ENCODE results near the gene NCOA7.
"Not testable (repeated sequence)": the region's sequence is repeated elsewhere in the genome, so short reads cannot be mapped to it uniquely, and the experiment has no call there.

NCOA7 gene

GRCh38 chr6:125793280-125793679 lies 2.5 kb downstream of the NCOA7 start:
- Mint-ChIP-seq H3K4me3 (peak overlapping the region; percentile 93), H3K27ac (peak overlapping the region; percentile 84), H3K27me3 (no peaks in the 10 kb centered on the region), H3K9me3 (no peaks in the 10 kb centered on the region), H3K36me3 (ENCODE audit: low read depth) (peaks cover 12% of the 10 kb centered on the region), H3K4me1 (peaks cover 71% of the 10 kb centered on the region)
- ATAC-seq (no peak), DNase-seq (no peak)

- DNase-seq (no peak), ATAC-seq (peak; percentile 27)
- H3K4me1 Mint-ChIP-seq, result peaks cover 71% of the 10 kb centered on the region
- H3K36me3 Mint-ChIP-seq (ENCODE audit: low read depth), result peaks cover 14% of the 10 kb centered on the region
- H3K27me3 Mint-ChIP-seq, result no peaks in the 10 kb centered on the region
- no peaks in the 10 kb centered on the region for H3K9me3 Mint-ChIP-seq
- H3K4me3 Mint-ChIP-seq, result peak overlapping the region; percentile 93
- H3K27ac Mint-ChIP-seq, result peak overlapping the region; percentile 84
Observed at GRCh38 chr6:125793863-125794262, 3.1 kb downstream of the NCOA7 start.

- Mint-ChIP-seq H3K4me3 (peak overlapping the region; percentile 93), H3K27ac (peak overlapping the region; percentile 84), H3K4me1 (peaks cover 70% of the 10 kb centered on the region), H3K27me3 (no peaks in the 10 kb centered on the region), H3K9me3 (no peaks in the 10 kb centered on the region), H3K36me3 (ENCODE audit: low read depth) (peaks cover 19% of the 10 kb centered on the region)
- DNase-seq (no peak), ATAC-seq (no peak)
Observed at GRCh38 chr6:125794342-125795137, 3.8 kb downstream of the NCOA7 start.

GRCh38 chr6:125795301-125795700 lies 4.5 kb downstream of the NCOA7 start:
- no peak overlapping the region for H3K4me3 Mint-ChIP-seq
- no peak overlapping the region for H3K27ac Mint-ChIP-seq
- no peaks in the 10 kb centered on the region for H3K9me3 Mint-ChIP-seq
- H3K4me1 Mint-ChIP-seq, result peaks cover 67% of the 10 kb centered on the region
- peaks cover 19% of the 10 kb centered on the region for H3K36me3 Mint-ChIP-seq (ENCODE audit: low read depth)
- DNase-seq (no peak), ATAC-seq (no peak)
- no peaks in the 10 kb centered on the region for H3K27me3 Mint-ChIP-seq

GRCh38 chr6:125797120-125797885 lies 6.5 kb downstream of the NCOA7 start:
- peaks cover 63% of the 10 kb centered on the region for H3K4me1 Mint-ChIP-seq
- no peak for DNase-seq
- no peak for ATAC-seq
- H3K27me3 Mint-ChIP-seq, result no peaks in the 10 kb centered on the region
- H3K36me3 Mint-ChIP-seq (ENCODE audit: low read depth), result peaks cover 15% of the 10 kb centered on the region
- no peak overlapping the region for H3K4me3 Mint-ChIP-seq
- H3K9me3 Mint-ChIP-seq, result no peaks in the 10 kb centered on the region
- H3K27ac Mint-ChIP-seq, result no peak overlapping the region

- H3K36me3 Mint-ChIP-seq (ENCODE audit: low read depth), result peaks cover 18% of the 10 kb centered on the region
- no peak for DNase-seq
- H3K27ac Mint-ChIP-seq, result no peak overlapping the region
- no peaks in the 10 kb centered on the region for H3K9me3 Mint-ChIP-seq
- ATAC-seq, result no peak
- no peak overlapping the region for H3K4me3 Mint-ChIP-seq
- no peaks in the 10 kb centered on the region for H3K27me3 Mint-ChIP-seq
- H3K4me1 Mint-ChIP-seq, result peaks cover 63% of the 10 kb centered on the region
Observed at GRCh38 chr6:125797886-125798444, 7.2 kb downstream of the NCOA7 start.

GRCh38 chr6:125798734-125799508 lies 8.2 kb downstream of the NCOA7 start:
- no peak for DNase-seq
- Mint-ChIP-seq H3K4me1 (peaks cover 63% of the 10 kb centered on the region), H3K27ac (peak overlapping the region; percentile 65), H3K27me3 (no peaks in the 10 kb centered on the region), H3K36me3 (ENCODE audit: low read depth) (peaks cover 24% of the 10 kb centered on the region), H3K9me3 (no peaks in the 10 kb centered on the region), H3K4me3 (no peak overlapping the region)
- no peak for ATAC-seq

GRCh38 chr6:125802383-125802782 lies 11.6 kb downstream of the NCOA7 start:
- Mint-ChIP-seq H3K4me1 (peaks cover 66% of the 10 kb centered on the region), H3K36me3 (ENCODE audit: low read depth) (peaks cover 28% of the 10 kb centered on the region), H3K4me3 (no peak overlapping the region), H3K27ac (no peak overlapping the region), H3K27me3 (no peaks in the 10 kb centered on the region), H3K9me3 (no peaks in the 10 kb centered on the region)
- DNase-seq (no peak), ATAC-seq (no peak)

GRCh38 chr6:125802943-125803377 lies 12.2 kb downstream of the NCOA7 start:
- Mint-ChIP-seq H3K27ac (peak overlapping the region; percentile 36), H3K27me3 (no peaks in the 10 kb centered on the region), H3K9me3 (no peaks in the 10 kb centered on the region), H3K4me3 (peak overlapping the region; percentile 19), H3K36me3 (ENCODE audit: low read depth) (peaks cover 28% of the 10 kb centered on the region), H3K4me1 (peaks cover 67% of the 10 kb centered on the region)
- no peak for ATAC-seq
- no peak for DNase-seq

GRCh38 chr6:125804264-125804663 lies 13.5 kb downstream of the NCOA7 start:
- ATAC-seq, result peak; percentile 72

GRCh38 chr6:125804866-125805425 lies 14.2 kb downstream of the NCOA7 start:
- H3K4me1 Mint-ChIP-seq, result peaks cover 76% of the 10 kb centered on the region
- H3K27ac Mint-ChIP-seq, DNase-seq, ATAC-seq, H3K27me3 Mint-ChIP-seq, H3K9me3 Mint-ChIP-seq, H3K4me3 Mint-ChIP-seq: not testable (repeated sequence)
- H3K36me3 Mint-ChIP-seq (ENCODE audit: low read depth), result peaks cover 34% of the 10 kb centered on the region

More at GRCh38 chr6:125804264-125804663, 13.5 kb downstream of the NCOA7 start:
- H3K36me3 Mint-ChIP-seq (ENCODE audit: low read depth), result peaks cover 34% of the 10 kb centered on the region
- H3K4me3 Mint-ChIP-seq, result no peak overlapping the region
- no peak for DNase-seq
- peak overlapping the region; percentile 16 for H3K27ac Mint-ChIP-seq
- H3K27me3 Mint-ChIP-seq, result no peaks in the 10 kb centered on the region
- peaks cover 74% of the 10 kb centered on the region for H3K4me1 Mint-ChIP-seq
- no peaks in the 10 kb centered on the region for H3K9me3 Mint-ChIP-seq

GRCh38 chr6:125806813-125807212 lies 16.1 kb downstream of the NCOA7 start:
- ATAC-seq (no peak), DNase-seq (no peak)
- Mint-ChIP-seq H3K4me3 (peak overlapping the region; percentile 25), H3K27ac (peak overlapping the region; percentile 78), H3K9me3 (no peaks in the 10 kb centered on the region), H3K36me3 (ENCODE audit: low read depth) (peaks cover 38% of the 10 kb centered on the region), H3K27me3 (no peaks in the 10 kb centered on the region), H3K4me1 (peaks cover 87% of the 10 kb centered on the region)

- no peaks in the 10 kb centered on the region for H3K9me3 Mint-ChIP-seq
- H3K4me1 Mint-ChIP-seq, result peaks cover 89% of the 10 kb centered on the region
- H3K36me3 Mint-ChIP-seq (ENCODE audit: low read depth), result peaks cover 38% of the 10 kb centered on the region
- ATAC-seq (peak; percentile 74), DNase-seq (no peak)
- H3K4me3 Mint-ChIP-seq, result peak overlapping the region; percentile 25
- peak overlapping the region; percentile 78 for H3K27ac Mint-ChIP-seq
- H3K27me3 Mint-ChIP-seq, result no peaks in the 10 kb centered on the region
Observed at GRCh38 chr6:125807293-125807692, 16.5 kb downstream of the NCOA7 start.

- Mint-ChIP-seq H3K4me3 (no peak overlapping the region), H3K9me3 (no peaks in the 10 kb centered on the region), H3K36me3 (ENCODE audit: low read depth) (peaks cover 40% of the 10 kb centered on the region), H3K4me1 (peaks cover 89% of the 10 kb centered on the region), H3K27me3 (no peaks in the 10 kb centered on the region), H3K27ac (peak overlapping the region; percentile 74)
- no peak for ATAC-seq
- DNase-seq, result no peak
Observed at GRCh38 chr6:125808060-125808459, 17.3 kb downstream of the NCOA7 start.
